ENCODE measurements around the gene NYAP2.
A peak's percentile ranks its signal among the peaks of the same experiment; 100 is the strongest.

The NYAP2 gene

DNA sequence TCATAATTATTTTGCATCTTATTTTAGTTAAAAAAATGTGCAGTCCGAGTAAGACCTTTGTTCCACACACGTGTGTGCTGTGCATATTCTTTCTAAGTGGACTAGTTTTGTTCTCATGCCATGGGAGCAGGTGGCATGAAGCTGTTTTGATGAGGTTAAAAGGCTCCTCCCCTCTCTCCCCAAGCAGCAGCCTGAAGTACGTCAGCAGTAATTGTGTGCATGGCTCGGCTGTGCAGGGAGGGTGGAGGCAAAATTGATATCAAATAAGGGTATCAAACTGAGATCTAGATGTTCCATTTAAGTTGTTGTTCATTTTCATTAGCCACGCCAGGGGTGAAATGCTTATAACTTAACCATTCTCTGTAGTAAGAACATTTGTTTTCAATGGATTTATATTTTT lies at the start of gene NYAP2:
TSS of gene NYAP2 (plus strand) at position 207 of the 400 bp plus-strand sequence. CDS start 9,171 bp downstream, outside the sequence.
- no peaks in the 10 kb centered on the region for H3K36me3 ChIP-seq
- TF ChIP-seq, protein P1, sequence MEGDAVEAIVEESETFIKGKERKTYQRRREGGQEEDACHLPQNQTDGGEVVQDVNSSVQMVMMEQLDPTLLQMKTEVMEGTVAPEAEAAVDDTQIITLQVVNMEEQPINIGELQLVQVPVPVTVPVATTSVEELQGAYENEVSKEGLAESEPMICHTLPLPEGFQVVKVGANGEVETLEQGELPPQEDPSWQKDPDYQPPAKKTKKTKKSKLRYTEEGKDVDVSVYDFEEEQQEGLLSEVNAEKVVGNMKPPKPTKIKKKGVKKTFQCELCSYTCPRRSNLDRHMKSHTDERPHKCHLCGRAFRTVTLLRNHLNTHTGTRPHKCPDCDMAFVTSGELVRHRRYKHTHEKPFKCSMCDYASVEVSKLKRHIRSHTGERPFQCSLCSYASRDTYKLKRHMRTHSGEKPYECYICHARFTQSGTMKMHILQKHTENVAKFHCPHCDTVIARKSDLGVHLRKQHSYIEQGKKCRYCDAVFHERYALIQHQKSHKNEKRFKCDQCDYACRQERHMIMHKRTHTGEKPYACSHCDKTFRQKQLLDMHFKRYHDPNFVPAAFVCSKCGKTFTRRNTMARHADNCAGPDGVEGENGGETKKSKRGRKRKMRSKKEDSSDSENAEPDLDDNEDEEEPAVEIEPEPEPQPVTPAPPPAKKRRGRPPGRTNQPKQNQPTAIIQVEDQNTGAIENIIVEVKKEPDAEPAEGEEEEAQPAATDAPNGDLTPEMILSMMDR (IDR thresholded peaks at IDR 0.05; ENCODE audit: low read depth, low read length), result no peak
- peak within 1 kb of the TSS; percentile 81 for H3K27ac ChIP-seq
- no peaks in the 10 kb centered on the region for H3K9me3 ChIP-seq (ENCODE audit: severe bottlenecking)
- peak within 1 kb of the TSS; percentile 60 for H3K4me3 ChIP-seq (ENCODE audit: low read depth, low read length)
- H3K27me3 ChIP-seq (ENCODE audit: insufficient read depth, low read depth, severe bottlenecking), result no peaks in the 10 kb centered on the region
- DNase-seq, result peak; percentile 47

DNA sequence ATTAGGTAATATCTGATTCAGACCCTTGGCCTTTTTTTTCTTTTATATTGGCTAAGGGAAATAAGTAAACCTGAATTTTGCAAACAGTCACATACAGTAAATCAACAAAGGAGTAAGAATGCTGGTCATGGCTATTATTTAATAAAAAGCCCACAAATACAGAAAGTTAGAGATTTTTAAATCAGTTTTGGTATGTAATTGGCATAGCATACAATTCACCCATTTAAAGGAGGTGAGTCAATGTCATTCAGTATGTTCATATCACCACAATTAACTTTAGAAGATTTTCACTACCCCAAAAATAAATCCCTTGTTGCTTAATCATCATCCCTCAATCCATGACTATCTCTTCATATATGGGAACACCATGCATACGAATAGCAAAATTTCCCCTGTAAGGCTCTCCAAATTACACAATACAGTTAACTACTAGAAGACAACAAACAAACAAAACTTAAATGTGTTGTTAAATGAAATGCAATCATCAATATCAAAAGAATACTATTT lies 45.9 kb upstream of the NYAP2 start:
- H3K27ac ChIP-seq, result no peak overlapping the region
- H3K36me3 ChIP-seq, result no peaks in the 10 kb centered on the region
- no peaks in the 10 kb centered on the region for H3K9me3 ChIP-seq (ENCODE audit: severe bottlenecking)
- TF ChIP-seq, protein P1 (IDR thresholded peaks at IDR 0.05; ENCODE audit: low read depth, low read length), result no peak
- DNase-seq, result no peak
- no peak overlapping the region for H3K4me3 ChIP-seq (ENCODE audit: low read depth, low read length)
- no peaks in the 10 kb centered on the region for H3K27me3 ChIP-seq (ENCODE audit: insufficient read depth, low read depth, severe bottlenecking)

DNA sequence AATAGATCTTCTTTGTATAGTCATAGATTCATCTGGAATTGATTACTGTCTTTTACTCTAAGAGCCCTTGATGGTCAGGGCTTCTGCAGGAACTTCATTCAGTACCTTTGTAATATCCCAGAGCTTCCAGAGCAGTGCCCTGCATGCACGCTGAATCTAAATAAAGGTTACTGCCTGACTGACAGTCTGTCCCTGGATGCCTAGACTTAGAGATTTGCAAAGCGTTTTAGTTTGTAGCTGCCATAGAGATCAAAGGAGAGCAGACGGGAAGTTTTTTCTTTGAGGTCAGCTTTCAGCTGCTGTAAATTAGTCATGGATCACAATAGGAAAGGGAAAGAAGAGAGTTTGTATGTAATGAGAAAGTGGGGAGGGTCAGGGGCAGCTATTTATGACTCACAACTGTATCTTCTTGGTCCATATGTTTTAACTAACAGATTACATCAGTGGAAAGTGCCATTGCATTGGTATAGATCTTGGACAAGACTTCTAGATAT lies 45.2 kb upstream of the NYAP2 start:
- Histone ChIP-seq H3K36me3 (no peaks in the 10 kb centered on the region), H3K27ac (no peak overlapping the region), H3K9me3 (ENCODE audit: severe bottlenecking) (no peaks in the 10 kb centered on the region), H3K27me3 (ENCODE audit: insufficient read depth, low read depth, severe bottlenecking) (no peaks in the 10 kb centered on the region), H3K4me3 (ENCODE audit: low read depth, low read length) (no peak overlapping the region)
- TF ChIP-seq, protein P1 (IDR thresholded peaks at IDR 0.05; ENCODE audit: low read depth, low read length), result no peak
- DNase-seq, result no peak

DNA sequence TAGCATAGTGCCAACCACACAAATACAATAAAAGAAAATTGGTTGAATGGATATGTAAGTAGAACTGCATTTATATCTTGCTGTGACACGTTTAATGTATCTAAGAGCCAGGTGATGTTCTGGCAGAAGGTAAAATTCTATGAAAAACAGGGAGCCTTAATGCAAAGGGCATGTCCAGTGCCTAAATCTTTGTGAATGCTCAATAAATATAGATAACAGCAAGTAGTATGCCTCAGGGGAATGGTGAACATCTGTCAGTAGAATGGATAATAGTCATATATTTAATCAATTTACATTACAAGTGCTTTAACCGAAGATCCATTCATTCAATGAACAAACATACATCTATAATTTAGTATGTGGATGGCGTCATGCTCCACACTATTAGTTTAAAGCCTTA lies 43.7 kb upstream of the NYAP2 start:
- DNase-seq, result no peak
- no peaks in the 10 kb centered on the region for H3K27me3 ChIP-seq (ENCODE audit: insufficient read depth, low read depth, severe bottlenecking)
- no peaks in the 10 kb centered on the region for H3K36me3 ChIP-seq
- no peak overlapping the region for H3K4me3 ChIP-seq (ENCODE audit: low read depth, low read length)
- TF ChIP-seq, protein P1 (IDR thresholded peaks at IDR 0.05; ENCODE audit: low read depth, low read length), result no peak
- H3K27ac ChIP-seq, result no peak overlapping the region
- H3K9me3 ChIP-seq (ENCODE audit: severe bottlenecking), result no peaks in the 10 kb centered on the region

DNA sequence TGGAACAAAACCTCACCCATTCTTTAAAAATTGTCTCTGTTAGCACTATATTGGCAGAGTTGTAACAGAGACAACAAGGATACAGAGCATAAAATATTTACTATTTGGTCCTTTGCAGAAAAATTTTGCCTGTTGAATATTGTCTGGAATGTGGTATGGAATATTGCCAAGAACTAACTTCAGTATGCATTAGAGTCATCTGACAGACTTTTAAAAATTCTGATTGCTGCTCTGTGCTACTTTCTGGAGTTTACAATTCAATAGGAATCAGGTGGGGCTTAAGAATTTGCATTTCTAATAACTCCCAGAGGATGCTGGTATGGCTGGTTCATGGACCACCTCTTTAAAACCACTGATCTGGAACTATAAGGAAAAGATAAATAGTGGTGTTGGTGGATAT lies 32.8 kb upstream of the NYAP2 start:
- Histone ChIP-seq H3K9me3 (ENCODE audit: severe bottlenecking) (no peaks in the 10 kb centered on the region), H3K27me3 (ENCODE audit: insufficient read depth, low read depth, severe bottlenecking) (no peaks in the 10 kb centered on the region), H3K27ac (no peak overlapping the region), H3K36me3 (no peaks in the 10 kb centered on the region), H3K4me3 (ENCODE audit: low read depth, low read length) (no peak overlapping the region)
- TF ChIP-seq, protein P1 (IDR thresholded peaks at IDR 0.05; ENCODE audit: low read depth, low read length), result no peak
- no peak for DNase-seq

DNA sequence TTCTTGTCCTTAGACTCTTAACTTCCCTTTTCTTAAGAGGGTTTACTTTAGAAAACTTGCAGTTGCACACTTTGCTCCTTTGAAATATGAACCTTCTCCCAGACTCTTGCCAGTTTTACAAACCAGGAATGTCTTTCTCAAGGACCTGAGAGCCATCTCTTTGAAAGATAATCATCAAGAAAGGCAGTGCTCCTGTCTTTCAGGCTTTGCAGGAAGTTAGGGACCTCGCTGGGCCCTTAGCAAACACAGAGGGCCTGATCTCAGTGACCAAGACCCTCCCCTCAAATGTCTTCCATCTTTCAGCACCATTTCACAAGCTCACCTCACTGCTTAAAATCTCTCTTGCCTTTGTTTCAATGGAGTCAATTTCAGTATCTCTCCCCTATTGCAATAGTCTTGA lies 32.0 kb upstream of the NYAP2 start:
- Histone ChIP-seq H3K4me3 (ENCODE audit: low read depth, low read length) (no peak overlapping the region), H3K27me3 (ENCODE audit: insufficient read depth, low read depth, severe bottlenecking) (no peaks in the 10 kb centered on the region), H3K27ac (no peak overlapping the region), H3K9me3 (ENCODE audit: severe bottlenecking) (no peaks in the 10 kb centered on the region), H3K36me3 (no peaks in the 10 kb centered on the region)
- TF ChIP-seq, protein P1 (IDR thresholded peaks at IDR 0.05; ENCODE audit: low read depth, low read length), result no peak
- DNase-seq, result no peak
